Measurements from ENCODE around the gene FUT2. TPM values are rescaled to one million over a fixed set of nuclear protein-coding genes. Genes with fewer than 3 reads are reported as not detected.

FUT2 gene
- total RNA-seq, 1 donor from 2014 or later, result not detected

DNA sequence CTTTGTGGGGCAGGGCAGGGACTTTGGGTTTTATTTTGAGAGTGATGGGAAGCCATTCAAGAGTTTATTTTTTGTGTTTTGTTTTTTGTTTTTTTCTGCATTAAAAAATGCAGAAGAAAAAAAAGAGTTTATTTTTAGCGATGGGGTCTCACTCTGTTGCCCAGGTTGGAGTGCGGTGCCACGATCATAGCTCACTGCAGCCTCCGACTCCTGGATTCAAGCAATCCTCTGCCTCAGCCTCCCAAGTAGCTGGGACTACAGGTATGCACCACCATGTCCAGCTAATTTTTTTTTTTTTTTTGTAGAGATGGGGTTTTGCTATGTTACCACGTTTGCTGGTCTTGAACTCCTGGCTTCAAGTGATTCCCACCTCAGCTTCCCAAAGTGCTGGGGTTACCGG, 37.3 kb upstream of the FUT2 start:
- Mint-ChIP-seq H3K27ac (no peak overlapping the region), H3K4me1 (peaks cover 16% of the 10 kb centered on the region), H3K4me3 (no peak overlapping the region), H3K36me3 (ENCODE audit: low read depth) (no peaks in the 10 kb centered on the region), H3K9me3 (no peaks in the 10 kb centered on the region), H3K27me3 (no peaks in the 10 kb centered on the region)
- ChIA-PET POLR2A (interaction anchor here (0.6 to 1.0 kb wide), 3 partner anchors 12 to 1016 kb away, joined by 3 to 4 read pairs (median 4); partner anchors contain the start of genes CA11 and NUCB1), CTCF (no interaction called here)
- TF ChIP-seq, protein P1, sequence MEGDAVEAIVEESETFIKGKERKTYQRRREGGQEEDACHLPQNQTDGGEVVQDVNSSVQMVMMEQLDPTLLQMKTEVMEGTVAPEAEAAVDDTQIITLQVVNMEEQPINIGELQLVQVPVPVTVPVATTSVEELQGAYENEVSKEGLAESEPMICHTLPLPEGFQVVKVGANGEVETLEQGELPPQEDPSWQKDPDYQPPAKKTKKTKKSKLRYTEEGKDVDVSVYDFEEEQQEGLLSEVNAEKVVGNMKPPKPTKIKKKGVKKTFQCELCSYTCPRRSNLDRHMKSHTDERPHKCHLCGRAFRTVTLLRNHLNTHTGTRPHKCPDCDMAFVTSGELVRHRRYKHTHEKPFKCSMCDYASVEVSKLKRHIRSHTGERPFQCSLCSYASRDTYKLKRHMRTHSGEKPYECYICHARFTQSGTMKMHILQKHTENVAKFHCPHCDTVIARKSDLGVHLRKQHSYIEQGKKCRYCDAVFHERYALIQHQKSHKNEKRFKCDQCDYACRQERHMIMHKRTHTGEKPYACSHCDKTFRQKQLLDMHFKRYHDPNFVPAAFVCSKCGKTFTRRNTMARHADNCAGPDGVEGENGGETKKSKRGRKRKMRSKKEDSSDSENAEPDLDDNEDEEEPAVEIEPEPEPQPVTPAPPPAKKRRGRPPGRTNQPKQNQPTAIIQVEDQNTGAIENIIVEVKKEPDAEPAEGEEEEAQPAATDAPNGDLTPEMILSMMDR (IDR thresholded peaks at IDR 0.05), result no peak
- DNase-seq (no peak), ATAC-seq (ENCODE audit: low read depth) (no peak)
- intact Hi-C loops (cut with micrococcal nuclease), result no loop called here

DNA sequence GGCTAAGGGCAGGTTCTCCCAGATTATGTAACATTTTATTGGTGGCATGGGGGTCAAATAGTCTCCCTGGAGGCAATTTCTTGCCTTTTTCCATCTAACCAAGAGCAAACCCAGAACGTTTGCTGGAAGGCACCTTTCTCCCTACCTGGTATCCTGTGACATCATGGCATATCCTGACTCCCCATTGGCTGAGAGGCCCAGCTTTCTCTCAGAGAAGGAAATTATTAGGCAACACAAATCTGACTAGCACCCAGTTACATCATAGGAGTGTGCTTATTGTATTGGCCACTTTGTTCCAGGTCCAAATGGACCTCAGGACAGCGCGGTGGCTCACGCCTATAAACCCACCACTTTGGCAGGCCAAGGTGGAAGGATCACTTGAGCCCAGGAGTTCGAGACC, 36.0 kb upstream of the FUT2 start:
- intact Hi-C loops (cut with micrococcal nuclease), result loop anchor here (2.0 kb wide), 1 partner anchor 55 kb away; no protein-coding TSS in a partner anchor
- Mint-ChIP-seq H3K4me1 (peaks cover 16% of the 10 kb centered on the region), H3K9me3 (no peaks in the 10 kb centered on the region), H3K27ac (no peak overlapping the region), H3K36me3 (ENCODE audit: low read depth) (no peaks in the 10 kb centered on the region), H3K4me3 (no peak overlapping the region), H3K27me3 (no peaks in the 10 kb centered on the region)
- CTCF ChIA-PET, result interaction anchor here (0.9 kb wide), 1 partner anchor 15 kb away, joined by 3 read pairs; no protein-coding TSS in a partner anchor
- POLR2A ChIA-PET, result interaction anchor here (0.6 kb wide), 1 partner anchor 11 kb away, joined by 3 read pairs; no protein-coding TSS in a partner anchor
- TF ChIP-seq, protein P1 (IDR thresholded peaks at IDR 0.05), result no peak
- ATAC-seq (ENCODE audit: low read depth) (no peak), DNase-seq (no peak)

DNA sequence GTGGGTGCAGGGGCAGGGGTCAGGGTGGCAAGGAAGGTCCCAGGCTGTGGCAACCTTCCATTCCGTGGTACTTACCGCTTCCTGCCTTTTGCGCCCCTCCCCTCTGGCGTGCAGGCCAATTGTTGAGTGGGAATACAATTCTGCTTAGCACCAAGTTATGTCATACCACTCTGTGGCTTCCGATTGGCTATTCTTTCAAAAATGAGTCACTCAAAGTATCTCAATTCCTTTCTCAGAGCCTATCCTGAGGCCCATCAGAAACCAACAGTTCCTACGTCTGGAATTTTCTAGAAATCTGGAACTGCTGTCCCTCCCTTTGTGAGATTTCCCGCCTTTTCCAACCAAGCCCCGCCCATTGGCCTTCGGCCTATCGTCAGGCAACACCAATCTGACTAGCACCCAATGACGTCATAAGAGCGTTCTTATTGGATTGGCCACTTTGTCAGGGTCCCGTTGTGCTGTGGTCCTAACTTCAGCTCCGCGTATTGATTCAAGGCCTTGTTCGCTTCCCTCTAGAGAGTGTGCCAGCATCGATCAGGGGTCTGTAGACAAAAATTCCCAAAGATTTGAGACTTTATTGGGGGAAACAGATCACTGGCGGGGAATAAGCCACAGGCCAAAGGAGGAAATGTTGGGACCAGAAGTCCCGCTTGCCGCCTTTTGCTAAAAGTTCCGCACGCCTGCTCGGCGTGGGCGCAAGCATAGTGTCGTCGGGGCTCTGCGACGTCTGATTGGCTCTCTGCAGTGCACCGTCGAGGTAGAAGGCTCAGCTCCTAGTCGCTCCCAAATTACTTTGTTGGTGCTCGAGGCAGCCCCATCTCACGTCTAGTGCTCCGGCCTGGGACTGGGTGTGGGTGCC, 34.7 kb upstream of the FUT2 start:
- Mint-ChIP-seq H3K9me3 (no peaks in the 10 kb centered on the region), H3K36me3 (ENCODE audit: low read depth) (no peaks in the 10 kb centered on the region), H3K4me1 (peaks cover 16% of the 10 kb centered on the region), H3K27ac (peak overlapping the region; percentile 95), H3K27me3 (no peaks in the 10 kb centered on the region), H3K4me3 (peak overlapping the region; percentile 82)
- ATAC-seq (ENCODE audit: low read depth), result peak; percentile 94
- ChIA-PET POLR2A (interaction anchor here (1.0 to 1.3 kb wide), 2 partner anchors 23 to 42 kb away, joined by 4 to 6 read pairs; partner anchors contain the start of genes RPL18 and SPHK2), CTCF (interaction anchor here (0.9 to 1.3 kb wide), 2 partner anchors 13 to 15 kb away, joined by 3 read pairs; no protein-coding TSS in a partner anchor)
- TF ChIP-seq, protein P1 (IDR thresholded peaks at IDR 0.05), result no peak
- peak; percentile 63 for DNase-seq
- intact Hi-C loops (cut with micrococcal nuclease), result loop anchor here (1.0 to 2.0 kb wide), 2 partner anchors 15 to 54 kb away; partner anchors contain the start of gene CA11

DNA sequence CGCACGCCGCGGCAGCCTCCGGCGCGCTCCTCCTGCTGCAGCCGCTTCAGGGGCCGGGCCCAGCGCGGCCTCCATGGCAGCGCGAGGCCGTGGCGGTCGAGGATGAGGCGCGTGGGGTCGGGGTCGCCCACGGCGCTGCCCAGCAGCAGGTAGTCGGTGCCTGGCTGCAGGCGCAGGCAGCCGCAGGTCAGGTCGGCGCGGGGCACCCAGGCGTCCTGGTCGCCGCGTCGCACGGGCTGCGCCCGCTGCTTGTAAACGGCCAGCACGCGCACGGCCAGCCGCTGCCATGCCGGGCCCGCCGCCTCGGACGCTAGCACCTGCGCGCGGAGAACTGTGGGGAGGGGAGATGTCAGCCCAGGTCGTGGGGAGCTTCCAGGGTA, 34.1 kb upstream of the FUT2 start:
- TF ChIP-seq, protein P1 (IDR thresholded peaks at IDR 0.05), result no peak
- no peaks in the 10 kb centered on the region for H3K36me3 Mint-ChIP-seq (ENCODE audit: low read depth)
- CTCF ChIA-PET, result interaction anchor here (0.6 to 1.3 kb wide), 3 partner anchors 13 to 125 kb away, joined by 3 read pairs; no protein-coding TSS in a partner anchor
- intact Hi-C loops (cut with micrococcal nuclease), result loop anchor here (1.0 to 2.0 kb wide), 2 partner anchors 15 to 53 kb away; partner anchors contain the start of gene CA11
- H3K27me3 Mint-ChIP-seq, result no peaks in the 10 kb centered on the region
- H3K9me3 Mint-ChIP-seq, result no peaks in the 10 kb centered on the region
- H3K4me3 Mint-ChIP-seq, result no peak overlapping the region
- POLR2A ChIA-PET, result interaction anchor here (1.0 to 1.3 kb wide), 2 partner anchors 24 to 43 kb away, joined by 4 to 6 read pairs; partner anchors contain the start of genes RPL18 and SPHK2
- DNase-seq (no peak), ATAC-seq (ENCODE audit: low read depth) (no peak)
- H3K4me1 Mint-ChIP-seq, result peaks cover 16% of the 10 kb centered on the region
- H3K27ac Mint-ChIP-seq, result no peak overlapping the region

DNA sequence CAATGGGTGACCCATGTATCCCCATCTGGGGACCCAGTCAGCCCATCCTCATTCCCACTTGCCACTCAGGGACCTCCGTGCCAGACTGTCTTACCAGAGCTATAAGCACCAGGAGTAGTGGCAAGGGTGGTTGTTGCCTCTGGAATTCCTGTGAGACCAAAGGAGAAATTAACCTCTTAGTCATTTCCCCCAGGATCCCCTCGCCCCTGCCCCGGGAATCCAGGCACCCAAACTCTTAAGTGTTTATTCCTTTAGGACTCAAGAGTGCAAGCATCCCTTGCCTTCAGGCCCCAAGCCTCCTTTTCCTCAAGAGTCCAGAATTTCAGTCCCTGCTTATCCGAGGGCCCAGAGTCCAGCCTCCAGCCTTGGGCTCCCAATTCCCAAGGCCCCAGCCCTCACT, 32.1 kb upstream of the FUT2 start:
- CTCF ChIA-PET, result no interaction called here

More for the DNA sequence above, 32.1 kb upstream of the FUT2 start:
- H3K4me3 Mint-ChIP-seq, result no peak overlapping the region
- POLR2A ChIA-PET, result no interaction called here
- peaks cover 16% of the 10 kb centered on the region for H3K4me1 Mint-ChIP-seq
- H3K9me3 Mint-ChIP-seq, result no peaks in the 10 kb centered on the region
- H3K27ac Mint-ChIP-seq, result no peak overlapping the region
- no peaks in the 10 kb centered on the region for H3K27me3 Mint-ChIP-seq
- no peak for DNase-seq
- TF ChIP-seq, protein P1 (IDR thresholded peaks at IDR 0.05), result no peak
- H3K36me3 Mint-ChIP-seq (ENCODE audit: low read depth), result no peaks in the 10 kb centered on the region
- intact Hi-C loops (cut with micrococcal nuclease), result no loop called here
- ATAC-seq (ENCODE audit: low read depth), result no peak

Measured in activated B cell treated with CpG ODN at 0.5 μM for 24 hours (primary cell).